ENCODE measurements around the gene STON2.
"Not testable (repeated sequence)": the region's sequence is repeated elsewhere in the genome, so short reads cannot be mapped to it uniquely, and the experiment has no call there.

STON2 gene, protein sequence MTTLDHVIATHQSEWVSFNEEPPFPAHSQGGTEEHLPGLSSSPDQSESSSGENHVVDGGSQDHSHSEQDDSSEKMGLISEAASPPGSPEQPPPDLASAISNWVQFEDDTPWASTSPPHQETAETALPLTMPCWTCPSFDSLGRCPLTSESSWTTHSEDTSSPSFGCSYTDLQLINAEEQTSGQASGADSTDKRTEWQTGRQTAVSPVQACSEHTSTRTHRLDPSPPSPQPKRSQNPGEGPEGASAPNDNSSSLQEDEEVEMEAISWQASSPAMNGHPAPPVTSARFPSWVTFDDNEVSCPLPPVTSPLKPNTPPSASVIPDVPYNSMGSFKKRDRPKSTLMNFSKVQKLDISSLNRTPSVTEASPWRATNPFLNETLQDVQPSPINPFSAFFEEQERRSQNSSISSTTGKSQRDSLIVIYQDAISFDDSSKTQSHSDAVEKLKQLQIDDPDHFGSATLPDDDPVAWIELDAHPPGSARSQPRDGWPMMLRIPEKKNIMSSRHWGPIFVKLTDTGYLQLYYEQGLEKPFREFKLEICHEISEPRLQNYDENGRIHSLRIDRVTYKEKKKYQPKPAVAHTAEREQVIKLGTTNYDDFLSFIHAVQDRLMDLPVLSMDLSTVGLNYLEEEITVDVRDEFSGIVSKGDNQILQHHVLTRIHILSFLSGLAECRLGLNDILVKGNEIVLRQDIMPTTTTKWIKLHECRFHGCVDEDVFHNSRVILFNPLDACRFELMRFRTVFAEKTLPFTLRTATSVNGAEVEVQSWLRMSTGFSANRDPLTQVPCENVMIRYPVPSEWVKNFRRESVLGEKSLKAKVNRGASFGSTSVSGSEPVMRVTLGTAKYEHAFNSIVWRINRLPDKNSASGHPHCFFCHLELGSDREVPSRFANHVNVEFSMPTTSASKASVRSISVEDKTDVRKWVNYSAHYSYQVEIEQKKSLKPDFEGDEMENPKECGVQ

DNA sequence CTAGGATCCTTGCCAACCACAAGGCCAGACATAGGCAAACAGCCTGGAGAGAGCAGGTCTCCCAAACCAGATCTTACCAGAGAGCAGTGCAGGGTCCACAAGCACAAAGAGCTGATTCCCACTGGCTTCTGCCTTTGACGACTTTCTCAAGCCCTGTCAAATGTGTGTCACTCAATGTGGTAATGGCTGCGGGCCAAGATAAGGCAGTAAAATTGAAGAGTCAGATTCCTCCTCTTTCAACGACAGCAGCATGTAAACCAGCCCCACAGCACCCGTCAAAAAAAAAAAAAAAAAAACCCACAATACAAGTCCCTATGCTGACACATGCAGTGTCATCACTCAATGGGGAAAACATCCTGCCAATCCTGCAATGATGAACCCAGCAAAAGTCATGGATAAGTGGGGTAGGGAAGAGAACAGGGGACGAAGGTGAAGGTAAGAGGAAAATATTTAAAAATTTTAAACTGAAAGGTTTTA, at the start of gene STON2:
Gene STON2 (minus strand): TSS at position 123 of the 477 bp plus-strand sequence. CDS start 1,942 bp downstream, outside the sequence.
- DNase-seq: no peak

DNA sequence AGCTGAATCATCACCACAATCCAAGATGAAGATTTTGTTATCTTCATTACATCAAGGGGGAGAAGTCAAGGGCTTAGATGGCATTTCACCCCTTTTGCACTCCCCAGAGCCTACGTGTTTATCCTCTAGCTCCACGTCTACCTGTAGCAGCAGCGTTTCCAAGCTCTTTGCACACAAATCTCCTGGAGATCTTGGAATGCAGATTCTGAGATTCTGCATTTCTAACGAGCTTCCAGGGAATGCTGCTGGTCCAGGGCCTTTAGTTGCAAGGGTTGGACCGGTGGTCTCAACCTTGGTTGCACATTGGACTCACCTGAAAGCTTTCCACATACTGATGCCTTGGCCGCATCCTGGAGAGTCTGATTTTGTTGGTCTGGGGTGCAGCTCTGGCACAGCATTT, 49.5 kb upstream of the STON2 start:
- DNase-seq: no peak

DNA sequence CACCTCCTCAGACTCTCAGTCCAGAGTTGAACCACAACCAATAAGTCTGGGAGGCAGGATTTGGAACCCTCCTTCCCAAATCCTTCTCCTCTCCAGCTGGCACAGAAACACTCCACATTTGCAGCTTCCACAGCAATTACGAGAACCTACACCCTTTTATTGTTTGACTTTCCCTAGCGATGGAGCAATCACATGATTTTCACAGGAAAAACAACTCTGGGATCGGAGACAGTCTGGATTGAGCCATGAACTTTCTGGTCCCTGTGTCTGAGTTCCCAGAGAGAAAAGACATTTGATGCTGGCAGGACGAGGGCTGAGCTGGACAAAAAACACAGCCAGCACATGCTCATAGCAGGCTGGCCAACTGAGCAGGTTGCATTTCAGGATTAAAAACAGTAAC, 49.0 kb upstream of the STON2 start:
- DNase-seq: no peak

DNA sequence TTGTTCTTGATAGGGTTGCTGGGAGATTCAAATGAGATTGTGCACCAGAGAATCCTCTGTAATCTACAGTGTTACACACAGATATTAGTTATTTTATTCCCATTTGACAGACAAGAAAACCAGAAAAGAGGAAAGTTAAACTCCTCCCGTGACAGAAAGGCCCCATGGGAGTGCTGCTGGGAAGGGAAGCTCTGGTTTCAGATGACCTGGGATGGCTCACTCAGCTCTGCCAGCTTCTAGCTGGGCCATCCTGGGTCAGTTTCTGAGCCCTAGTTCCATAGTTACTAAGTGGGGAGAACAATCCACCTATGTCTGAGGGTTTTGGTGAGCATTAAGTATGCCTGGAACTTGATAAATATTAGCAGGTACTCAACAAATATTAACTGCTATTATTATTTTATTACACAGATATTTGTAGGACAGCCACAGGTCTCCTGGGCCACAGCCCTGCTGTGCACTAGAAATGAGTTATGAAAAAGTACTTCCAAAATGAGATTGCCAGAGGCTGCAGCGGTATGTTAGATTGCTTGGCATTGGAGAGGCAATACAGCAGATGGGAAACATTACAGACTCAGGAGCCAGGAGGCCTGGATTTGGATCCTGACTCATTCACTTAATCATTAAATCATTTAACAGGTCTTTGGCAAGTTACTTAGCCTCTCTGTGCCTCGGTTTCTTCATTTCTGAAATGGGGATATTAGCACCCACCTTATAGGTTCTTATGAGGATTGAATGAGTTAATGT, 47.1 kb upstream of the STON2 start:
- DNase-seq: no peak

DNA sequence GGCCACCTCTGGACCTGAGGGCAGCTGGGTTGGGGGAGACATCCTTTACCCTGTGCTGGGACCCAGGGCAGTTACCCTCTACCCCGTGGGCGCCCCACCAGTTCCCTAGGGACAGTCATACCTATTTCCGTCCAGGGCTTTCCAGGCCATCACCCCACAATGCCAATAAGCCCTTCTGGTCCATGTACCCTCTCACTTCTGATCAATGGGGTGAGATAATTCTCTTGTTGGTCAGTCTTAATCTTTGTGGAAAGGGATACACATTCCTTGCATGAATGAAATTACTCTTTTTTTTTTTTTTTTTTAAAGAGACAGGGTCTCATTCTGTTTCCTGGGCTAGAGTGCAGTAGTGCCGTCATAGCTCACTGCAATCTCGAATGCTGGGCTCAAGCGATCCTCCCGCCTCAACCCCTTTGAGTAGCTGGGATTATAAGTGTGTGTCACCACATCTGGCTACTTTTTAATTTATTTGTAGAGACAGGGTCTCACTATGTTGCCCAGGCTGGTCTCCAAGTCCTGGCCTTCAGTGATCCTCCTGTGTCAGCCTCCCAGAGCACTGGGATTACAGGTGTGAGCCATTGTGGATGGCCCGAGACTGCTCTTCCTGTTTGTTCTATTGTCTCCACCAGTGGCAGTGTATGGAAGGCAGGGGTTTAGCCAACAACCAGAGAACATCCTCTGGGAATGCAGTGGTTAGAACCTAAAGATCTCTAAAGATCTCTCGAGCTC, 46.3 kb upstream of the STON2 start:
- DNase-seq: no peak

DNA sequence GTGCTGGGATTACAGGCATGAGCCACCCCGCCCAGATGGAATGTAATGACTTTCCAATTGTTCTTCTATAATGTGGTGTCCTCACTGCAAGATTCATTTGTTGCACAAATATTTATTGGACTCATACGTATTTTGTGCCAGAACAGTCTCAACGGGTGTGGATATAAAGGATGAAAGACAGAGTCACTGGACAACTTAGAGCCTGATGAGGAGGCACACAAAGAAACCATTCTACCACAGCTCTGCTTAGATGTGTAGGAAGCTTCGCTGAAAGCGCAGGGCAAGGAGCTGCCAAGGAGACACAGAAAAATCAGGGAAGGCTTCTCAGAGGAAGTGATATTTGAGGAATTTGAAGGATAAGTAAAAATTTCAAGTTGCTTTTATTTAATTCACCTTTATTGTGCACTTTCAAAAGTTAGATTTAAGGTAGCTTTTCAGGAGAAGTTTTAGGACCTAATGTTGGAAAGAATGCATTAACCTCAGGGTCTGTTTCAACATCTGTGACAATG, 41.6 kb upstream of the STON2 start:
- no peak for DNase-seq

DNA sequence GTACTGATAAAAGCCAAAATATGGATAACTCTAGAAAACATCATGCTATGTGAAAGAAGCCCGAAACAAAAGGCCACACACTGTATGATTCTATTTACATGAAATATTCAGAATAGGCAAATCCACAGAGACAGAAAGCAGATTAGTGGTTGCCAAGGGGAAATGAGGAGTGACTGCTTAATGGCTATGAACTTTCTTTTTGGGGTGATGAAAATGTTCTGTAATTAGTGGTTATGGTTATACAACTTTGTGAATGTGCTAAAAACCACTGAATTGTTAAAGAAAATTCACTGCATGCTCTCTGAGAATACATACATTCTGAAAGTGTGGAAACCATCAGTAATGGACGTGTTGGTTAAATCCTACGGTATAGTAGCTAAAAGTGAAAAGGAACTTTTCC, 39.9 kb upstream of the STON2 start:
- DNase-seq: no peak

DNA sequence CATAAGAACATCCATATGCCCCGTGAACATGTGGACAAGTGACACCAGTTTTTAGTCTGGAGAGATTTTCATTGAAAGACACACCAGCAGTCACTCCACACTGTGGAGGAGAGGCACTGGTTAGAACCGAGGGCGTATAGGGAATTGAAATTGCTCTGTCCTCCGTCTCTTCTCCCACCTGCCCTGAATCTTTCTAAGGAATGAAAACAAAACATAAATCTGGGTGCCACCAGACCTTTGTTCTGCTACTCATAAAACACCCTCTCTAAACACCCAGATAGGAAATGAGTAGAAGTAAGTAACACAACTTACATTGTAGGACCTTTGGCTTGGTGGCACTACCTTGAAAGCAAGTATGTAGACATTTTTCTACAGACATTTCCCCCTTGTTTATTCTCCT, 37.1 kb upstream of the STON2 start:
- DNase-seq: no peak

DNA sequence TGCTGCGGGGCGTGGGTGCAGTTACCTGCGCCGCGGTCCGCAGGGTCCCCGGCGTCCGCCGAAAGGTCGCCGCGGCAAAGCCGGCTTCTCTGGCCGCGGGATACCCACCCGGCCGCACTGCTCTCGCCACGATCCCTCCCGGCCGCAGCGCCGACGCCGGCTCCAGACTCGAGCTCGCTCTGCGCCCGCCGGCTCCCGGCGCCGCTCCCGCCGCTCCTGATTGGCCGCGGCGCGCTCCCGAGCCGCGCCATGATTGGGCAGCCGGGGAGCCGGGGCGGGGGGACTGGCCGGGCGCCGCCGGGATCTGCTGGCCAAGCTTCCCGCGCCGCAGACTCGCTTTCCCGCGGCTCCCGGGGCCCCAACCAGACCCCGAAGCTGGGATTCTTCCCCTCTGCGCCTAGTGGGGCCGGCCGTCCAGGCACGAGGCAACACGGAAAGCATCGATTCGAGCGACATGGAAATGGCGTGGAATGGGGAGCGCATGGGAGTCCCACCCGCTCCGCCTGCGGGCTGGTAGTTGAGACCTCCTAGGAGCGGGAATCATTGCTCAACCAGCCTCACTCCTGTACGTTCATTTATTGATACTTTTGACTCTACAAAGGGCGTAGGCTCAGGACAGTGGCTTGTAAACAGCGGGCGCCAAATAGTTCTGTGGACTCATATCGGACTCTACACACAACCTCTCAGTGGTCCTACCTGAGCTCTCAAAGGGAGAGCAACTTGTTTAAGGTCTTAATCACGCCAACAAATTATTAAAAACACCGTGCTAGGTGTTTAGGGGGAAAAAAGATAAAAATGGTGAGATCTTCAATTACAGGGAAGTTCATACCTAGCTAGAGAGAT, 36.4 kb upstream of the STON2 start:
- peak in 1 of 2 experiments; percentile 6 for DNase-seq

DNA sequence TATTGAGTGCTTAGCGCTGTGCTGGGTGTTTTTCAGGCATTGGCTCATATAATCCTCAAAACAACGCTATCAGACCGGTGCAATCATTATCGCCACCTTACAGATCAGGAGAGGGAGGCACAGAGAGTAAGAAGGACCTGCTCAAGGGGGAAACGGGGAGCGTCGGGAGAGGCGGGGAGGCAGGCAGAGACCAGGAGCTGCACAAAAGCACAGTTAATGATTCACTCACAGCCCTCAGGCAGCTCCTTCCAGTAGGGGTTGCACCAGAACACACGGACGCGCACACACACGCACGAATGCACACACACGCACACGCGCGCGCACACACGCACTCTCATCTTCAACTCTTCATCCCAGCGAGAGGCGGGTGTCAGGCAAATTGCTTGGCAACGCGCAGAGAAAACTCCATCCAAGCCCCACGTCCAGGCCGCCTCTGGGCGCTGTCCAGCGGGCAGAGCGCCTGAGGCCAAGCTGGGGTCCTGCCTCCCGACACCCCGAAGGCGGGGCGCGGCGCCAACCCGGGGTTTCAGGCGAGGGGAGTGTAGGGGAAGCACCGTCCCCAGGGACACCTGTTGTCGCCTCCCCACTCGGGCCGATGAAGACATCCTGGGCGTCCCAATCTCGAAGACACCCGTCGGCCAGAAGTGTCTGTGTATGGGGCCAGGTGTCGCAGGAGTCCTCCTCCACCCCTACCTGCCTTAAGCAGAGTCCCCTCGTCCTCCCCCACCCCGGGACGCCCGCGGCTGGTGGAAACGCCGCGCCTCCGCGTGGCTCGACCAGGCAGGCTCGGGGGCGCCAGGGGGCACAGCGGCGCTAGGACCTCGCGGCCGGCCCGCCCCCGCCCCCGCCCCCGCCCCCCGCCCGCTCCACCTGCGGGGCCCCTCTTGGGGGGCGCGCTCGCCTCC, 35.5 kb upstream of the STON2 start:
- DNase-seq: no peak

DNA sequence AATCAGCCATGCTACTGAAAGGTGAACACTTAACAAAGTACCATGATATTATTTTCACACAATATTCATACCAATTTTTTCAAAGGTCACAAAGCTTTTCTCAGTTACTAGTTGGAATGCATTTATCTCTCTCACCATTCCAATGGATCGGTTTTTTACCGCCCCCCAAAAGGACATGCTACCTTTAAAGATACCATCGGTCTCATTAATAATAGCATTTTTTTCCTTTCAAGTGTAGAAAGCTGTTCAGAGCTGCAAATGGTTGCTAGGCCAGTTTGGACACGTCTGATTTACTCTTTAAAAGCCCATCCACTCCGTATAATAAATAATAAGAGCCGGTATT, 34.9 kb upstream of the STON2 start:
- no peak for DNase-seq

DNA sequence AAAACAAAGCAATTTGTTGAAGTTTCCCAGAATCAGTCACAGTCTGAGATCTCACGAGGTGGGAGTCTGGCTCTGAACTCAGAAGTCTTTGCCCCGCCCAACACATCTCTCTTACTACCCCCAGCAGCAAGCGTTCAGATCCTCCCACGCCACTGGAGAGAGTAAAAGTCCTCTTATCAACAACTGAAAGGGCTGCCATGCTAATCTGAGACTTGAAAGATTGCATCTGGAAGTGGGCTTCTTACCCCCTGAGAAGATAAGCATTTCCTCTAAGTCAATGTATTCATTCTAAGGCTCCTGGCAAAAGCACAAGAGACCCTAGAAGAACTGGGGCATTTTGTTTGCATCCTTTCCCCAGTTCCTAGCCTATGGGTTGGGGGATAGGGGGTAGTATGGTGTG, 34.1 kb upstream of the STON2 start:
- no peak for DNase-seq

DNA sequence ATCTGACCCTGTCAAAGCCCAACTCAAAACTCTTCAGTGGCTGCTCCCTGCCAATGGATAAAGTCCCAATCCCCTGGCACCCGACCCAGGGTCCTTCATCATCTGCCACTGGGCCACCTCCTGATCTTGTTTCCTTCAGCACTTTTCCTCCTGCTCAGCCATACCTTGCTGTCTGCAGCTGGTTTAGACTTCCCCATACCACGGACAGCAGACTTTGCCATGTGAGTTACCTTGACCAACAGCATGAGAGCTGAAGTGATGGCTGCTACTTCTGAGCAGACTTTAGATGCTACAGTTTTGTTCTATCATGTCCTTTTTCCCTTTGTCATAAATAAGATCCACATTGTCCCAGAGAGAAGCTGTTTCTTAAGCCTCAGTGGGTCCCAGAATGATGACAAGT, 33.3 kb upstream of the STON2 start:
- DNase-seq: no peak

DNA sequence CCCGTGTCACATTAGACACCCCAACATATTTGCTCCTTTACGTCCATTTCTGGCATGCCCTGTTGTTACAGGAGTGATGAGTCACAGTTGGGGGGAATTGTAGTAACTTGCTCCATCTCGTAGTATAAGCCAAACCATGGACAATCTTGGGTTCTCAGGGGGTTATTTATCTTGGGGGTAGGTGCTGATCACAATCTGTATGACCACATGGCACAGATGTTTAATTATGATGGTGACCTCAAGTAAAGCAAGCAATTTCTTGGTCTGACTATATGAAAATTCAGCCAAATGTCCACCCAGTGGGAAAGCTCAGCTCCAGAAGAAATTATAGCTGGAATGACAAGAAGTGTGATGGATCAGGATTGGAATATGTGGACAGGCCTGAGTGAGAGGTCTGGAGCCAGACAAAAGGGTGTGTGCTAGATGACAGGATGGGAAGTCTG, 32.1 kb upstream of the STON2 start:
- DNase-seq: no peak

DNA sequence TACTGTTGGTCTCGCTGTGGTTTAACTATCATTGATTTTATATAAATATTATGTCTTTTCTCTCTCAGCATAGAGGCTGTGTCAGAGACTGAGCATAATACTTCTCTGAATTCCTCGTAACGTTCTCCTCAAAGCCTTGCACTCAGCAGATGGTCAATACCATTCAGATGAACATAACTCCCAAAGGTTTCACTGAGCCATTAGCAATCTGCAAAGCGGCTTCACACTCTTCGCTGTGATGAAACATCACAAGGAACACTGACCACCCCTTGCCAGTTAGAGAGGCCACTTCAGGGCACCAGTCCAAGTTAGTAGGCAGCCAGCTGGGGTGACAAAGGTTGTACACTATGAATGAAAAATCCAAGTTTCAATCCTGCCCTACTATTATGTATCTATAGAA, 30.1 kb upstream of the STON2 start:
- DNase-seq: no peak

DNA sequence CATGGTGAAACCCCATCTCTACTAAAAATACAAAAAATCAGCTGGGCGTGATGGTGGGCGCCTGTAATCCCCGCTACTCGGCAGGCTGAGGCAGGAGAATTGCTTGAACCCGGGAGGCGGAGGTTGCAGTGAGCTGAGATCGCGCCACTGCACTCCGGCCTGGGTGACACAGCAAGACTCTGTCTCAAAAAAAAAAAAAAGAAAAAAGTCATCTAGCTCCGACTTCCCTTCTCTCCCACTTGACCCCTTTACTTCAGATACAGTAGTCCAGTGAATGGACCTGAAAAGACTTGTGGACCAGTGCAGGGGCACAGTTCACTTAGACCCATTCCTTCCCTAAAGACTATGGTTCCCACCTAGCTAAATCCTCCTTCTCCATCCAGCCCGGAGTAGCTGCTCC, 29.6 kb upstream of the STON2 start:
- DNase-seq: not testable (repeated sequence)

DNA sequence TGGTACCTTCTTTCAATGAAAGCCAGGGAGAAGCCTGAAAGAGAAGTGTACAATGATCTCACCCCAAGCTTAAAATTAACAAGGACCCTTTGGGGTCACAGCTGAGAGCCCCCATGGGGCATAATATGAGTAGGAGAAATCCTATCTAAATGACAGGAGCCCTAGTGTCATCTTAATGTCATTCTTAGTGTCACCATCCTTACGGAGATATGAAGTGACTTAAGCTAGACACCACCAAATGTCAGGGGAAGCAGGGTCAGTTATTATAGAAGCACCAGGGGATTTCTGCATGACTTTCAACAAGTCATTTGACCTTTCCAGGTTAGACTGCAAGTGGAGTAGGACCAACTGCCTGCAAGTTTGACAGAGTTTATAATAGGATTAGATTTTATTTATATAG, 28.9 kb upstream of the STON2 start:
- DNase-seq: no peak

DNA sequence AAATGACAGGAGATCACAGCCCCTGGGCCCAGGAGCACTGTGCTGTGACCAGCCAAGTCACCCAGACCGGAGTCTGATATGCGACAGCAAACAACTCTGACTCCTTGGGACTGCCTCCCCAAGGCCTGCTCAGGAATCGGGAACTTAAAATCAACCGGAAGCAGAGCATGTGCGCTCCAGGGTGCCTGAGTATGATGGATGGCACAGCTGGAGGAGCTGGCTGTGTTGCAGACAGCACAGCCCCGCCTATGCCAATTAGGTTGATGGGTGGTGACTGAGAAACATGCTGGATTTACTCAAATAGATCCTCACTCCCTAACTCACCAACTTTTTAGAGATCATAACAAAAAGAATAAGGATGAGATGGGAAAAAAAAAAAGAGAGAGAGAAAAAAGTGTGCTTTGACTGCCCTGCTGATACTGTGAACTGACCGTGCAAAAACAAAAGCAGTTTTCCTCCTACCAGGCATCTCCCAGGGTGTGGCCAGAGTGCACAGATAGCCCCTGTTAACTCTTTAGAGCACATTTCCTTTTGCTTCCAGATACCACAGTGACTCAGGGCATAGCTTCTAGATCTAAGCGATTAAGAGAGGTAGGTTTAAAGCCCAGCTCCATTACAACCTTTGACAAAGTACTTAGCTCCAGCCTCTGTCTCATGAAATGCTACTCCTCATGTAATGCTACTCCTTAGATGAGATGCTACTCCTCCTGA, 27.4 kb upstream of the STON2 start:
- DNase-seq: no peak

DNA sequence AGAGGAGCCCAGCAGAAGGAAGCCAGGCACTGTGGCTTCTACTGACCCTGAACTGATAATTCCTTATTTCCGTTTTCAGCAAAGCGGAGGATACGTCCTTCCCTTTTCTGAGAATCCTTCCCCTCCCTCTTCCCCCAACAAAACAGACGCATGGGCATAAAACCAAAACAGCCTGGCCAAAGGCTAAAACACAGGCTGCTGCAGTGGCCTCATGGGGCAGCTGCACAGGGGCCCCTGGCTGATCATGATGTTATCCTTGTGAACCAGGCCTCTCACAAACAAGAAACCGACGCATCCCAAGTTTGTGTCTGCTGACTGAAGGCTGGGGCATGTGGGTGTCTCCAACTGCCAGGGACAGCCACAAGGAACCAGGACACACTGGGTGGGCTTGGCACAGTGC, 23.4 kb upstream of the STON2 start:
- DNase-seq: no peak

Measured in activated CD4-positive, alpha-beta T cell treated with anti-CD3 and anti-CD28 coated beads, Interleukin-2, amount 50 U/mL, for 4 hours (primary cell).